GM18907 (cell line): ENCODE results near the gene AARS1.
"Not testable (repeated sequence)": the region's sequence is repeated elsewhere in the genome, so short reads cannot be mapped to it uniquely, and the experiment has no call there.

Experiments
- ATAC-seq: cut with Tn5 transposase; IDR thresholded peaks from one replicate; pipeline ENCODE4 v1.9.1; 2021; ENCODE audit warnings: mild to moderate bottlenecking, moderate library complexity; ENCODE audit not compliant: unreplicated experiment

Gene AARS1

DNA sequence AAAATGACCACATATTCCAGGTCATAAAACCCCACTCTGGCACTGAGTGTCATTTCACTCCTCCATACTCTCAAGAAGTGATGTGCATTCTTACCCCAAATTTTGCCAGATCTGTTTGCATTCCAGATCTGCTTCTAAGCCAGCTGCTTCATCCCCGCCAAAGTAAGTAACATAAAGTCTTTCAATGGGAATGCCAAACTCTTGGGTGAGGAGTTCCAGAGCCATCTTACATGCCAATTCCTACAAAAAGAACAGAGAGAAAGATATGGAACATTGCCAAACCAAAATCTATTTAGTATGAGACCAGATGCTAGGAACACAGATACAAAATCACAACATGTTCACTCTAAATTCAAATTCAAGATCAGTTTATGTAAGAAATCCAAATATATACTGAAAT, 12.9 kb downstream of the AARS1 start:
- no peak for ATAC-seq

DNA sequence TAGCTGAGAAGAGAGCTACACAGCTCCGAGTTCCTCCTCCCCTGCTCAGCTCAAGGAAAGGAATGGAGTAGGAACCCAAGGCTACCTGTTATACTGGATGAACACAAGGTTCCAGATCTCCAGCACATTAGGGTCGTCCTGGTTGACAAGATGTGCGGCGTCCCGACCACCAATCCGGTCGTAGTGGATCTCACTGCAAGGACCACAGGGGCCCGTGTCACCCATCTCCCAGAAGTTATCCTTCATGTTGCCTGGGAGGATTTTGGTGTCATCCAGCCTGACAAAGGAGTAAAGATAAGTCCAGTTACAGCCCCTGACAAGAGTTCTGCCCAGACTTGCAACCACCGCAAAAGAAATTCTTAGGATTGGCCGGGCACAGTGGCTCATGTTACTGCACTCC, 17.6 kb downstream of the AARS1 start:
- ATAC-seq = no peak

DNA sequence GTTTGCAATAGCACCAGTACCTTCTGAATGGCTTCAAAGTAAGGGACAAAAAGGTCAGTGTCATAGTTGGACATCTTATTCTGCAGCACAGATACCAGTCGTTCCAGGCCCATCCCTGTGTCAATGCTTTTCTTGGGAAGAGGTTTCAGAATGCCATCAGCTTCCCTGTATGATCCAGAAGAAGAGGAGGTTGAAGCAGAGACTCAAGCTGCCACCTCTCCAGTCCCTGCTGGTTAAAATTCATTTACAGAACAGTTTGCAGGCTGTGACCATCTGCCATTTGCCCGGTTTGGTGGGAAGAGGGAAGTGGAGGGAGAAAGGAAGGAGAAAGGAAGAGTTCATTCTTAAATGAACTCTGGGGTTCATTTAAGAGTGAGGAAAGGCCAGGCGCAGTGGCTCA, 19.1 kb downstream of the AARS1 start:
- no peak for ATAC-seq

DNA sequence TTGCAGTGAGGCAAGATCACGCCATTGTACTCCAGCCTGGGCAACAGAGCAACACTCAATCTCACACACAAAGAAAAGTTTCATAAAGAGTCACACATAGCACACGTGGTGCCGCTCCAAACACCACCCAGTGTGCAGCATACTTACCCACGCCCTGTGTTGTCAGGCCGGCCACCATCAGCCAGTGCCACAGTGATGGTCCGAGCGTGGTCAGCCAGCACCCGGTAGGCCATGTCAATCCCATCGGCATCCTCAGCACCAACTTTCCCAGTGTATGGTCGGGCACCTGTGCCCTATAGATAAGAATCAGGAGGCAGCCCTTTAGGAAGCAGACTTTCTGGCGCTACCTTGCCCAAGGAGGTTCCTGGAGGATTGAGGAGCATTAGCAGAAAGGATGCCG, 19.8 kb downstream of the AARS1 start:
- ATAC-seq = no peak

DNA sequence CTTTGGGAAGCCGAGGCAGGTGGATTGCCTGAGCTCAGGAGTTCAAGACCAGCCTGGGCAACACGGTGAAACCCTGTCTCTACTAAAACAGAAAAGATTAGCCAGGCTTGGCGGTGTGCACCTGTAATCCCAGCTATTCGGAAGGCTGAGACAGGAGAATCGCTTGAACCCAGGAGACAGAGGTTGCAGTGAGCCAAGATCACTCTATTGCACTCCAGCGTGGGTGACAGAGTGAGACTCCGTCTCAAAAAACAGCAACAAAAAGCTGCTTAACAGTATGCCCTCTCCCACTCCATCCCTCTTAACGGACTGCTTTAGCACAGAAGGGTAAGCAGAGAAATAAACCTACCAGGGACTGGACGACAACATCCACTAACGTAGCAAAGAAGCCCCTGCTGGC, 21.4 kb downstream of the AARS1 start:
- ATAC-seq = not testable (repeated sequence)

DNA sequence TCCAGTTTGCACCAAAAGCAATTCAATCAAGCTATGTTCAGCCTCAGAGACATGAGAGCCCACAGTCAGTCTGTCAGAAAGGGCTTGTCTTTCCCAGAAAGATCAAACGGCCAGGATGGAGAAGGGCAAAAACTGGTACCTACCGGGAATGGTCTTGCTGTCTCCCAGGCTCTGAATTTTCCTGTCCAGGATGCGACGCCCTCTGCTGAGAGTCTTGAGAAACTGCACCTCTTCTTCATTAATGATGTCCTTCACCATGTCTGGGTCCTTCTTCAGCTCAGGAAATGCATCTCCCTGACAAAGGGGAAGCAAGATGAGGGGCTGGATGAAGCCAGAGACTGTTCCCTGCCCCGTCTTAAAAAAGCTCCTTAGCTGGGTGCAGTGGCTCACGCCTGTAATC, 21.8 kb downstream of the AARS1 start:
- no peak for ATAC-seq

DNA sequence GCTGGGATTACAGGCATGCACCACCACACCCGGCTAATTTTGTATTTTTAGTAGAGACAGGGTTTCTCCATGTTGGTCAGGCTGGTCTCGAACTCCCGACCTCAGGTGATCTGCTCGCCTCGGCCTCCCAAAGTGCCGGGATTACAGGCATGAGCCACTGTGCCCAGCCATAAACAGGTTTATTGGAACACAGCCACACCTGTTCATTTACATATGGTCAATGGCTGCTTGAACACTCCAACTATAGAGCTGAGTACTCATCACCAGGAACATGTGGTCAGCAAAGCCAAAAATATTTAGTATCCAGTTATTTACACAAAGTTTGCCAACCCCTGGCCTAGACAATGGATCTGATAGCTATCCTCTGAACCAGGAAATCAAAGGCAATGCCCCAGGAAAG, 29.4 kb downstream of the AARS1 start:
- ATAC-seq = not testable (repeated sequence)

DNA sequence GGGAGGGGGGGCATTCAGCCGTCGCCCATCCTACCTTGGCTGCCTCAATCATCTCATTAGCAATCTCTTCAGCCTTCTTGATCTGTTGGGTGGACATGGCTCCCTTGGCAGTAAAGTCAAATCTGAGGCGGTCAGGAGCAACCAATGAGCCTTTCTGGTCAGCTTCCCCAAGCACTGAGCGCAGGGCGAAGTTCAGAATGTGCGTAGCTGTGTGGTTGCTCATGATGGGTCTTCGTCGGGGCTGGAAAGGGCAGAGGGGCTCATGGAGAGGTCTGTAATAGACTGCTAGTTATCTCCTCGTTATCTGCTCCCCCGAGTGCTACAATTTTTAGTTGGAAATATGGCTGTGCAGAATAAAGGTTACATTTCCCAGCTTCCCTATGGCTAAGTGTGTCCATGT, 30.4 kb downstream of the AARS1 start:
- ATAC-seq = no peak

DNA sequence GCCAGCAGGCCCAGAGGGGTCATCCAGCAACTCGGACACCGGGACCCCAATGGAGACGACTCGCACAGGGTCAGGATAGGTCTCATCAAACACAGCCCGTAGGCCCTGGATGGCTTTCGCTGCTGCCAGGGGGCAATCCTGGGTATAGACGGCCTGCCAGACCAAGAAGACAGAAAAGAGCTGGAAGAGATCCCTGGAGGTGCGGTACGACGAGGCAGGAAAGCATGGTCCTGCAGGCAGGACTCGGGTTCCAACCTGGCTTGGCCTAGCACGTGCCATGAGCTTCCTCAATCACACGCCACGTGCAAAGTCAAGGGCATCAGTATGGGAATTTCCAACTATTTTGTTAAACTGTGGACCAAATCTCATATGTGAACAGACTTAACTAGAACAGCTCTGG, 31.2 kb downstream of the AARS1 start:
- no peak for ATAC-seq

DNA sequence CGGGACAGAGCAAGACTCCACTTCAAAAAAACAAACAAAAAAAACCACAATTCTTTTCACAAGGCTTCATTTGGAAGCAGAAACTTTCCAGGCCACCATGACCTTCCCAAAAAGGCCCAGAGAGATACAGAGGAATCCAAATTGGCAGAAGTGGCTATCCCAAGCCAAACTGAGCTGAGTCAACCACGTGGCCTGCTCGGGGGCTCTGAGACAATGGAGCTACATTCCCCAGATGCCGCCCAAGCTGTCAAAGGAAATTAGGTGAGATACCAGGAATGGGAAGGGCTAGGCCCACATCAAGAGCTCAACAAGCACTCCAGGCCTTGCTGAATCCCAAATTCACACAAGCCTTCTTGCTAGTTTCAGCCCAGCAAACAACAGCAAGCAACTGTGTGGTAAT, 31.9 kb downstream of the AARS1 start:
- no peak for ATAC-seq

DNA sequence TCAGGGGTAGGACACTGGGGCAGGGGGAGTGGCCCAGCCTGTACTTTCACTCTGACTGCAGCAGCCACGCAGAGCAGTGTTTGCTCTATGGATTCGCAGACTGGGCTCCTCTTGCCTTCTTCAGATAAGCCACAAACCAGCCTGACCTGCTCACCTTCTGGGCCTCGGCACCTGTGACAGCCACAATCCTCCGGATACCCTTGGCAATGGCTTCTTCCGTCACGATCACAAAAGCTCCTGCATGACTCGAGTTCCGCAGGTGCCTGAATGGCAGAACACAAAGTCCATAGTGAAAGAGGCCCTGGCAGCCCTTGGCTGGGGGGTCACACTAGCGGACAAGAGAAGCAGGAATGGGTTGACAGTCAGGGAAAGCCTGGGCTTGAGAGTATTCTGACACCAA, 33.7 kb downstream of the AARS1 start:
- ATAC-seq = no peak

DNA sequence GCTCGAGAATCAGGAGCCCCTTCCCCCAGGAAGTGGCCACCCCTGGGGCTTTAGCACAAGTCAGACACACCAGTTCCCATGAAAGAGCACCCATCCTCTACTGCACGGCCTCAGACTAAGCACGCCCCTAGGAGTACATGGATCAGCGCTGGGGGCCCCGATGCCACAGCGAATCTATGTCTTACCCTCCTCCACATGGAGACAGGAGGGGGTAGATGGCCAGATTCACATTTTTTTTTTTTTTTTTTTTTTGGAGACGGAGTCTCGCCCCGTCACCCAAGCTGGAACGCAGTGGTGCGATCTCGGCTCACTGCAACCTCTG, 34.4 kb downstream of the AARS1 start:
- ATAC-seq = no peak

DNA sequence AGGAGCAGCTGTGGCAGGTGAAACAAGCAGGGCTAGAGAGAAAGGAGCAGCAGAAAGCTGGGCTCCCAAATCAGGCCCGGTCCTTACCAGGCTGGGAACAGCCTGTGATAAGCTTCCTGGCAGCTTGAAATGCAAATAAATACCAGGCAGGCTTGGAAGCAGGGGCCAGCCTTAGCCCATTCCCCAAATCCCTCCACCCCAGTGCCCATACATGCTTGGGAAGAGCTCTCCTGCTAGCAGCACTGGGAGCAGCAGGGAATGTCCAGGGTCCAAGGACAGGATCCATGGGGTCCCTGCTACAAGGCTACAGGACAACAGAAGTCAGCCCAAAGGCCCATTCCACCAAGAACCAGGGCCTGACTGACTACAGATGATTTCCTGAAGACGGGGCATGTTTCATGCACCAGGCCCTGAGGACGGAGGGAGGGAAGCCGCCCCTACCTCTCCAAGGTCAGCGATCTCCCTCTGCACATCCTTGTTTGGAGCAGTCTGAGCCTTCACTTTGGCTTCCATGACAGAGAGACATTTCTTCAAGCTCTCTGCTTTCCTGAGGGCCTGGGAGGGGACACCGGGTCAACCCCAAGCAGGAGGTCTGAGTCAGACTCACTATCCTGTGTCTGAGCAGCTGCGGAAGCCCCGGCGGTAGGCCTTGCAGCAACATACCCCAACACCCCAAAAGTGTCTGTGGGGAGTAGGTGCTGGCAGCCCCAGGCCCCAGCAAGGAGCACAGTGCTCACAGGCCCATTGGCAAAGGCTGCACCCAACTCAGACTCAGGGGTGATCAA, 34.9 kb downstream of the AARS1 start:
- ATAC-seq = no peak

DNA sequence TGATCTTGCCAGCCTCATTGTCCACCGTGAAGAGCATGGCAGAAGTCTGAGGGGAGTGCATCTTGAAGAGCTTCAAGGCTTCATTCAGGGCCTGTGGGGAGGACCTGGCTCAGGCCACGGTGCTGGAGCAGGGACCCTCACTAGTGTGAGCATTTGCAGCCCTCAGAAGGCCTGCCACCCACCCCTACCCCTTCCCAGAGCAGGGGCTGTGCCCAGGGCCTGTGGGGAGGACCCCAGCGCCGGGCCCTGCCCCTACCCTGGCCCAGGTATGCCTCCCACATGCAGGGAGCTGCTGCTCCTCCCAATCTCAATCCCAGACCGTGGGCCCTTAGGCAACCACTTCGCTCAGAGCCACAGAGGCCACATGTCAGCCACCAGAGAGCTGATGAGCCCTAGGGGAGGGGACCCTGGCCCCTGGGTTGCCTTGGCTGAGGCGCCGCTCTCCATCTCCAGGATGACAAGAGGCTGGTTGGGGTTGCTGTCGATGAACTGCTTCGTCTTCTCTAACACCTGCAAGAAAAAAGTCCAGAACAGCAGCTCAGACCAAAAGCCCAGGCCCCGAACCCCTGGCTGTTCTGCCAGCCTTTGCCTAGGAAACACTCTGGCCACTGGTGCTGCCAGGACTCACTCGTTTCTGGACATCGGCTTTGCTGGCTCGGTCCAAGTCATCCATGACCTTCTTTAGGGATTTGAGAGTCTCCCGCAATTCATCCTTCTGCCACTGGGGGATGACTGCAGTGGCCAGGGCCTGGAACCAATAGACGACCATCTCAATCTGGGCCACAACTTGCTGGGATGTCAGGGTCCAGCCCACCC, 35.8 kb downstream of the AARS1 start:
- no peak for ATAC-seq

DNA sequence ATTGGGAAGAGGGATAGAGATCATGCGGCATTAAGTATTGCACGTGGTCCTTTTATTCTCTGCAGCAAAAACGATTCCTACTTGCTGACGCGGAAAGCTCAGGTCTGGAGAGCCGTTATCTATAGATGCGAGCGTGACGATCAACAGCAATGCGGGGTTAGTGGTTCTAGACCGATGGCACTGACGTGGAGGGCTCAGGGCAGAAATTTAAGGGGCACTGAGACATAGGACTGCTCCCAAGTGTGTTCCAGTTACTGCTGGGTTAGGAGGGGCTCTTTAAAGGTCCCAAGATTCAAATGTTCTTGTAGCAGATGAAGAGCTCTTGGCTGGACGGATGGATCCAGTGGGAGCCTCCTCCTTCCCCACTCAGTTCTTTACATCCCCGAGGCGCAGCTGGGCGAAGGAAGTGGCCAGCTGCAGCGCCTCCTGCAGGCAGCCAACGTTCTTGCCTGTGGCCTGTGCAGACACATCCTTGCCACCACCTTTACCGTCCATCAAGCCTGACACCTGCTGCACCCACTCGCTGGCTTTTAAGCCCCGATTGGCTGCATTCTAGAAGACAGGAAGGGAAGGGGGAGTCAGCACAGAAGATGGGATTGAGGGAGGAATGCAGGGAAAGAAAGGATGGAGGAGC, 36.8 kb downstream of the AARS1 start:
- ATAC-seq = no peak

DNA sequence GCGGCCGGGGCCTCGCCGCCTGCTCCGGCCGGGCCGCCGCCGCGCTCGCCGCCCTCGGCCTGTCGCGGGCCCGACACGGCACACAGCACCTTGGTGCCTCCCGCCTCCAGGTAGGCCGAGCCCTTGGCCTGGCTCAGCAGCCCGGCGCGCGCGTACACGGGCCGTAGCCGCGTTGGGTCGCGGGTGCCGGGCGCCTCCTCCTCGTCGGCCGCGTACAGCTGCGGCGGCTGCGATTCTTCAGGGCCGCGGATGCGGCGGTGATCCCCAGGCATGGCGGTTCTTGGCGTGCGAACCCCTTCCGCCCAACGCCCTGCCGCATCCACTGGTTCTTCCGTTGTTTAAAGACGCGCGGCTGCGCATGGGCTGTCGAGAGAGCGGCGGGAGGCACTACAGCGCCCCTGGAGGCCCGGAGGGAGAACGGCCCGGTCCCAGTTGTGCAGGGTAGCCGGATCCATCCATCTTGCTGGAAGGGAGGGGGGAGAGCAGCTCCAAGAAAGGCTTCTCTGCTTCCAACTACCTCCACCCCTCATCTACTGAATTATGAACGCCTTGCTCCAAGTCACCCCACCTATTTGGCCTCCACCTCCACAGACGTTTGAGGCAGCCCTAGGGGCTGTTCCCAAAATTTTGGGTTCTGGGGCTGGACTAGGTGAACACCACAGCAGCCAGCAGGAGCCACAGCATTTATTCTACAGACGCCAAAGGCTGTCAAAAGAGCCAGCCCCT, 37.5 kb downstream of the AARS1 start, which contains the start of gene EXOSC6:
EXOSC6 (minus strand) TSS at position 312 of the 726 bp plus-strand sequence; CDS start at position 272, 40 bp downstream.
- ATAC-seq = peak; percentile 83

DNA sequence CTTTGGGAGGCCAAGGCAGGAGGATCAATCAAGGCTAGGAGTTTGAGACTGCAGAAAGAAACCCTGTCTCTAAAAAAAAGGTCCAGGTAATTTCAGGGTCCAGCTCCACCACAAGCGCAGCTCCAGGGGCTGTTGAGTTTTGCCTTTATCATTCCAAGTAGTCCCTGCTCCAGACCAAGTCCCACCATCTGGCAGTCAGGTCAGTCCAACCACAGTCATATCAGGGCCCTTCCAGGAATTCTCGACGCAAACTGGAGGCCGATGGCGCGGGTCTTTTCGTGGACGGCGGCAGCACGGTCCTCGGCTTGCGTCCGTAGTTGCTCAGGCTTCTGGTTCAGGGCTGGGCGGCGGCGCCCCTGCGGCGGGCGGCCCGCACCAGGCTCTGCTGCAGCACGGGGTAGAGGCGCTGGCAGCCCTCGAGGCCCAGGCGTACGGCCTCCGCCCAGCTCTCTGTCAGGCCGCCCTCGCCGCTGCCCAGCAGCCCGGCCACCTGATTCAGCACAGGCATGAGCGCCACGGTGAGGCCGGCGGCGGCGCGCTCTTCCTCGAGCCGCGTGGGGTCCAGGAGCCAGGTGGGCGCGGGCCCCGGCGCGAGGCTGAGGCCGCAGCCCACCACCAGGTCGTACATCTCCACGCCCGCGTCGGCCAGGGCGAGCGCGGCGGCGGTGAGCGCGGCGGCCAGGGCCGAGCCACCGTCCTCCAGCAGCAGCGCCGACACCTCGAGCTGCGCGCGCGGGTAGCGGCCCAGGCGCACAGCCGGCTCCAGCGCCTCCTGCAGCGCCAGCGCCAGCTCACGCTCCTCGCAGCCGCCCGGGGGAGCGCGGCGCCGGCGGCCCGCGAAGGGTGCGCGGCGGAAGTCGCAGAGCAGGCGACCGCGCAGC, 38.3 kb downstream of the AARS1 start:
- peak; percentile 54 for ATAC-seq

DNA sequence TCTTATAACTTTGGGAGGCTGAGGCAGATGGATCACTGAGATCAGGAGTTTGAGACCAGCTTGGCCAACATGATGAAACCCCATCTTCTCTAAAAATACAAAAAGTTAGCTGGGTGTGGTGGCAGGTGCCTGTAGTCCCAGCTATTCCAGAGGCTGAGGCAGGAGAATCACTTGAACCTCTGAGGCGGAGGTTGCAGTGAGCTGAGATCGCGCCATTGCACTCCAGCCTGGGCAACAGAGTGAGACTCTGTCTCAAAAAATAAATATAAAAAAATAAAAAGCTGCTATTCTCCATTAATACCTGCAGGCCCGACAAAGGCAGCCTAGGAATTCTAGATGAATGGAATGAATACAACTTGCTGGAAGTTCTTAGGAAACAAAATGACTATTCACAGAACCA, 39.6 kb downstream of the AARS1 start:
- ATAC-seq = not testable (repeated sequence)

DNA sequence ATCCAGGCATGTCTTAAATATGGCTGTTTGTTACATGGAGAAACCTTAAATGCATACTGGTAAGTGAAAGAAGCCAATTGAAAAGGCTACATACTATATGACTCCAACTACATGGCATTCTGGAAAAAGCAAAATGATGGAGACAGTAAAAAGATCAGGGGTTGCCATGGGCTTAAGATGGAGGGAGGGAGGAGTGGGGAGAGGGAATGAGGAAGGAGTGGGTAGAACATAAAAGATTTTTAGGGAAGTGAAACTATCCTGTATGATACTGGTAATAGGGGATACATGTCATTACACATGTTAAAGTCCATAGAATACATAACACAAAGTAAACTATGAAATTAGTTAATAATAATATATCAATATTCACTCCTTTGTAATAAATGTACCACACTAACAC, 50.5 kb downstream of the AARS1 start:
- not testable (repeated sequence) for ATAC-seq

DNA sequence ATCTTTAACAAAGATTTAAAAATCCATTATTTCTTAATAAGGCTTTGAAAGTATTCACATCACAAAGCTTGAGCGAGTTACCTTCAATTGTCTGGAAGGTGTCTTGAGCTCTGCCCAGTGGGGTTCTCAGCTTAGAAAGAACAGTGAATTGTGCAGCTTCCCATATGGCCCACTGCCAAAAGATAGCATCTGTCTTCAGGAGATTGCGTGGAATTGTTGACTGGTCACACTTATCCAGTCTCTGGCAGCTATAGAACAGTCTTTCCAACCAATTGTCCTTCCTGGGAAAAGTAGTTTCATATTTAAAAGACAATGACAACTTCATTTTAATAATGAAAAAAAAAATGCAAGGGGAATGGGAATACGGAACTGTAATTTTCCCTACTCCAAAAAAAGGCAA, 57.5 kb downstream of the AARS1 start:
- ATAC-seq = not testable (repeated sequence)
